ENCODE results near the gene FOXN3.
"Not testable (repeated sequence)": the region's sequence is repeated elsewhere in the genome, so short reads cannot be mapped to it uniquely, and the experiment has no call there.

The FOXN3 gene

GRCh38 chr14:89277203-89277602 is 139.8 kb downstream of the FOXN3 start:
- DNase-seq (ENCODE audit: low read depth) = no peak

DNA sequence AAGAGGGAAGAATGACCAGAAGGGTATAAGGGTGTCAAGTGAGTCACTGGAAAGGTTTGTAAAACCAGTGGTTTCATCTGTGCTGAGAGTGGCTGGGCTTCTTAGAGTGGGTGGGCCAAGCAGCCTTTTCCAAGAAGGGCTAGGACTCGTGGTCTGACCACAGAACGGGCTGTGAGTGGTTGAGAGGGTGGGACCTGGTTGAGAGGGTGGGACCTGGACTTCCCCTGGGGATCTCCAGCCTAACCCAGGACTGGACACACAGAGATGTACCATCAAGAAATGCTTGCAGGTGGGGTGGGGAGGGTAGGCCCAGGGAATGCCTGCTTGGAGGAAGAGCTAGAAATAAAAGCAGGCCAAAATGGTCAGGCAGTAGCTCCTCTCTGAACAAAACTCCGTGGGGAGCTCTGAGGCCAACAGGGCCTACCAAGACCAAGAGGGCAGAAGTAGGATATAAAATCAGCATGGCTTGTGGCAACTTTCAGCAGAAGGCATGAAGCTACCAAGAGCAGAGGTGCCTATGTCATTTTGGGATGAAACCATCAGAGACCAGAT is 140.5 kb downstream of the FOXN3 start:
- DNase-seq (ENCODE audit: low read depth) = peak; percentile 6

- no peak for DNase-seq (ENCODE audit: low read depth)
These were observed 146.4 kb downstream of the FOXN3 start for GRCh38 chr14:89270439-89271227.

- DNase-seq (ENCODE audit: low read depth) = no peak
These were observed 147.6 kb downstream of the FOXN3 start for GRCh38 chr14:89269404-89269803.

DNA sequence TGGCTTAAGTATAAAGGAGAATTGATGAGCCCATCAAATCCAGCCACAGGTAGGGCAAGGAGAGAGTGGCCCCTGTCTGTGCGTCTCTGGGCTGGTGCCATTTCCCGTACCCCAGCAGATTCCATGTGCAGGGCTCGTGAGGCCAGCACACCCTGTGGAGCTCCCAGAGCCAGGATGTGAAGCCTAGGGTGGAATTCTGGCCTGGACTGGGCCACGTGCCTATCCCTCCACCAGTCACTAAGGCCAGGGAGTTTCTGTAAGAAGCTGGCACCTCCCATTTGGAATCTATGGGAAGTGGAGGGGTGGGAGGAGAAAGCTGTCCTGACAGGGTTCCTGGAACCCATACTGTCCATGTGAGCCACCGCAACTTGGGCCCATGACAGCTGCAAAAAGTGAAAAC is 148.5 kb downstream of the FOXN3 start:
- no peak for DNase-seq (ENCODE audit: low read depth)

DNA sequence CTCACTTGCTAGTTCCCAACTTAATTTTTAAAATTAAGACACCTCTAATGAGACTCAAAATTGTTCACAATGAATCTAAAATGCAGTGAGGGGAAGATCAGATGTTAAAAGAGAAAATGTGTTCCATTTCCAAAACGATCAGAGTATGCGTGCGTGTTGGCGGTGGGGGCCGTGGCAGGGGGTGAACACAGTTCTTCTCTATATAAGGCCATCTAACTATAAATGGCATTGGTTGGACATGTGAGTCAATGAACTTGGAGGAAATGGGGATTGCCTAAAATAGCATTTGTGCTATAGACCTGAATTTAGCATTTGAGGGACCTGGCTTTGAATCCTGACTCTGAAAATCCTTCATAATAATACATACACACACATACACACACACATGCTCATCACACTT is 149.4 kb downstream of the FOXN3 start:
- no peak for DNase-seq (ENCODE audit: low read depth)

DNA sequence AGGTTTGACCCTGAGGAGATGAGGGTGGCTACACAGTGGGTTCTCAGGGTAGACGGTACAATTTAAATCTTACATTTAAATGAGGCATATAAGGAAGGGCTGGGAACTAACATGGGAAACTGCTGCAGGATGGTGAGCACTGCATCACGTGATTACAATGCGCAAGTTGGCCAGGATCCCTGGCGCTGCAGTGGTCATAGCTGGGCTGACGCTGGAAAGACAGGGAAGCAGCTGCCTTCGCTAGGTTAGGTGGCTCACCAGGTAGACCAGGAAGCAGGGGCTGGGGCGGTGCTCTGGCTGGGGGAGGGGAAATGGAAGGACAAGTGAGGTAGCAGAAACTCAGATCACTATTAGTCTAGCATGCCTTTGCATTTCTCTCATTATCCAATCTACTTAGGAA is 149.9 kb downstream of the FOXN3 start:
- DNase-seq (ENCODE audit: low read depth) = no peak

GRCh38 chr14:89266754-89267153 is 150.3 kb downstream of the FOXN3 start:
- no peak for DNase-seq (ENCODE audit: low read depth)

GRCh38 chr14:89265234-89265633 is 151.8 kb downstream of the FOXN3 start:
- DNase-seq (ENCODE audit: low read depth) = no peak

DNA sequence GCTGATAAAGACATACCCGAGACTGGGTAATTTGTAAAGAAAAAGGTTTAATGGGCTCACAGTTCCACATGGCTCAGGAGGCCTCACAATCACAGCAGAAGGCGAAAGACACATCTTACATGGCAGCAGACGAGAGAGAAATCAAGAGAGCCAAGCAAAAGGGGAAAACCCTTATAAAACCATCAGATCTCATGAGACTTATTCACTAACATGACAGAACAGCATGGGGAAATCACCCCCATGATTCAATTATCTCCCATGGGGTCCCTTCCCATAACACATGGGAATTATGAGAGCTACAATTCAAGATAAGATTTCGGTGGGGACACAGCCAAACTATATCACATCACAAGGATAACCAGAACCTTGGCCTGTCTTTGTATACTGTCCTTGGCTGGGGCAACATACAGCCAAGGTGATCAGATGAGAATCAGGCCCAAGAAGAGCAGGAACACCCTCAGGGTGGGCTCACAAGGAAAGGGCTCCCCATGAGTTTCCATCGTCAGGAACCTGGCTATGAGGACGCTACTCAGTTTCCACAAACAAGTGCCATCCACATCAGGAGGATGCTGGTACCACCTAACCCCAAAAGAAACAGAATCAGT is 152.7 kb downstream of the FOXN3 start:
- no peak for DNase-seq (ENCODE audit: low read depth)

GRCh38 chr14:89262041-89262440 is 155.0 kb downstream of the FOXN3 start:
- no peak for DNase-seq (ENCODE audit: low read depth)

- DNase-seq (ENCODE audit: low read depth) = no peak
These were observed 156.1 kb downstream of the FOXN3 start for GRCh38 chr14:89260898-89261297.

DNA sequence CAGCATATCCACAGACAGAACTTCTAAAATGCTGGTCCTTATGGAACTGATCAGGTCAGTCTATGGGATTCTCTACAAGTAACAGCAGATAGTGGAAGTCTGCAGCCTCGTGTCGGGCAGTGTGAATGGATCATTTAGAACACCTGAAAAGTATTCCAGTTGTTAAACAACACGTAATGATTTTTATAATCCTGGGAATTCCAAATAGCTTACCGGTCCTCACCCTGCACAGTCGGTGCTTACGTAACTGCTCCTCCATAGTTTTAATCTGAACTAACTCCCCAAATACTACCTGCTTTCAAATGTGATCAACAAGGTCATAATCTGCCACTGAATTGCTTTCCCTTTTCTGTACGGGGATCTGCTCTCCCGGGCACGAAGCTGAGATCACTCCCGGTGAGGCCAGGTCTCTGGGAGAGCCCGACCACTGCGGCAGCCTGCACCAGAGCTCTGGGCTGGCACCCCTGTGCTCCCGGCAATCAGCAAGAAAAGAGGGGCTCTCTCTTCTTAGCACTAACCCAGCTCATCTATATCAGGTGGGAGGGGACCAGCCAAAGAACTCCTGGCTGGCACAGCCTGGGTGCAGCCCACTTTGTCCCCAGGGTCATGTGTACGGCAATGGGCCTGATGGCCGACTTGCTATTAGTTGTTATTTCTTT is 157.0 kb downstream of the FOXN3 start:
- DNase-seq (ENCODE audit: low read depth) = no peak

DNA sequence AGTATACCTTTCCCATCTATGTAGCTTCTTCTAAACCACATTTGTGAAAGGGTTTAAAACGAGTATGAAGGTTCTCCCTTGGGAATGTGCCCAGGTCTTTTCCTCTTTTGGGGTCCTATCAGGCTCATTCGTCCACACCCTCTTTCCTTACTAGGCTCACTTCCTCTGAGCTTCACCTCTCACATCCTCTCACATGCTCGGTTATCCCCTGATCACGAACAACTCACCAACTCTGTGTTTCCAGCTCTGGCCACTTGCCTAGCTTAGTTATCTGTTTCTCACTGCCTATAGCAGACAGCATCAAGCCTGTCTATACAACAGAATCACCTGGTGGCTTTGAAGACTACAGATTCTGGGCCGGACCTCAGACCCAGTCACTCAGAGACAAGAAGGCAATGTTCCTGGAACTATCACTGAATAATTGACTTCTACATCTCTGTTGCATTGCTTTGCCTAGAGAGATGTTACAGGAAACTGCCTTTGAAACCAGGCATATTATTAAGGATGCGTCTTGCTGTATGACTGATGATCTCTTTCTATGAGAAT is 158.2 kb downstream of the FOXN3 start:
- DNase-seq (ENCODE audit: low read depth) = no peak

DNA sequence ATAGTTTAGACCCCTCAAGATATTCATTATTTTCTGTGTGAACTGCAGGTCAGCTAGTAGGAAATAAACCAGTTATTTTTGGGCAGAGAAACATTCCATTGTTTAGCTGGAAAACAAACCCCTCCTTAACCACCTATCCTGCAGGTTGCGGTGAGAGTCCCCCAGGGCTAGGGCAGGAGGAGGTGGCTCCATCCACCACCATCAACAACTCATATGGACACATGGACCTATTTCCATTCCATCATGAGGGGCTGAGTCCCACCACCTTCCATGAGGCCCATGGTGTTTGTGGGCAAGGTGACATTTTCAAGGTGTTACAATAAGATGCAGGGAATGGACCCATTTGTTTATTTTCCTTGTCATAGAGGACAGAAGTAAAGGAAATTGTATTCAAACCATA is 160.1 kb downstream of the FOXN3 start:
- DNase-seq (ENCODE audit: low read depth) = no peak

DNA sequence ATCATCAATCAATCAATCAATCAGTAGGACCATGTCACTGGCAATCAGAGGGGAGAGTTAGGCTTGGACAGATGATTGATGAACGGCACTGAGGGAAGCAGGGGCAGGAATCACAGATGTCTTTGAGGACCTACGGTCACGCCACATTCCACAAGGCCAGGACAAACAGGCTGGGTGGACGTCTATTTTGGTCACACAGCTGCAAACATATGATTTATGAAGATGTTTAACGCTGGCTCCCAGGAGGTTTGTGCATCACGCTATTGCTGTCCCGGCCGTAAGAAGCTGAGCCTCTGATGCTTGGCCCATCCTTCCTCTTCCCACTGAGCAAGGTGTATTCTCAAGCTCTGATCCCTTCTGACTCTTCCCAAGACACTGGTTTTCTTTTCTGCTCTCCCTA is 160.8 kb downstream of the FOXN3 start:
- DNase-seq (ENCODE audit: low read depth) = no peak

DNA sequence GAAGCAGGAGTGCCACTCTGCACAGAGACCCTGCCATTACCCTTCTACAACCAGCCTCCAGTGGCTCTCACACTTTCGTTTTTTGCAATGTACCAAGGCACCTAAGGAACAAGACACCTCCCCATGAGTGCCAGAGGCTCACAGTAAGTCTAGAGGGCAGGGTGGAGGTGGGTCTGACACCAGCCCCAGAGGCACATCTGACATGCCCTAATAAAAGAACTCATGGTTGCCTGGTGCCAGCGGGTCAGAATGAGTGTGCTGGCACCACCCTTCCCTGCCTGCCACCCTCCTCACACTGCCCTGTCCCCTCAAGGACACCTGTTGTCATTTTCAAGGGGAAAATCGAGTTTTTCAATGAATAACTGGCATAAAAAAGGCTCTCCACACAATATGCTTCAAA is 161.2 kb downstream of the FOXN3 start:
- no peak for DNase-seq (ENCODE audit: low read depth)

GRCh38 chr14:89255012-89255411 is 162.0 kb downstream of the FOXN3 start:
- no peak for DNase-seq (ENCODE audit: low read depth)

DNA sequence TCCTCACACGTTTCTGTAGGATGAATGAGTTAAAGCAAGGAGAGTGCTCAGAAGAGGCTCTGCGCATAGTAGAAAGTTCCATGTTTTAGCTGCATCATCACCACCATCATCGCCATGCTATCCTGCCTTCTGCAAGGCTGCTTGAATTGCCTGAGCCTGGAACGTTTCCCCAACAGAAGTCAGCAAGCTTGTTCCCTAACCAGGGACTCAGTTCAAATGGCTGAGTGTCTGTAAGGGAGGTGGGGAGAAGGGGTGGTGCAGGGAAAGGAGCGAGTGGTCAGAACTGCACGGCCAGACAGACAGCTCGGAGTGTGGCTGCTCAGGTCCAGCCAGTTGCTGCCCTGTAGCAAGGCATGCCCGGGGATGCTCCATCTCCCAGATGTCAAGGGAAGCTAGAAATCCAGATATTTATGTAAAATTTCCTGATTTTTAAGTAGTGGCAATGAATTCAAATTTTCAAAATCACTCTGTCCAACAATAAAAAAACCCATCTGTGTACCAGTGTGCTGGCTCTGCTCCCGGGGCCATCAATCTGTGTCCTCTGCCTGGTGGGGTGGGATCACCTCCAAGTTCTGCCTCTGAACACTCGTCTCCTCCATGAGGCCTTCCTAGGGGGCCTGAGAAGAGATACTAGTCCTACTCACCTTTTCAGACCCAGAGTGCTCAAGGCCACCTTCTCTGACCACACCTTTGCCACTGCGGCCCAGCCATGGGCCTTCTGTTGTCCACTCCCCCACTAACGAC is 162.7 kb downstream of the FOXN3 start:
- no peak for DNase-seq (ENCODE audit: low read depth)

DNA sequence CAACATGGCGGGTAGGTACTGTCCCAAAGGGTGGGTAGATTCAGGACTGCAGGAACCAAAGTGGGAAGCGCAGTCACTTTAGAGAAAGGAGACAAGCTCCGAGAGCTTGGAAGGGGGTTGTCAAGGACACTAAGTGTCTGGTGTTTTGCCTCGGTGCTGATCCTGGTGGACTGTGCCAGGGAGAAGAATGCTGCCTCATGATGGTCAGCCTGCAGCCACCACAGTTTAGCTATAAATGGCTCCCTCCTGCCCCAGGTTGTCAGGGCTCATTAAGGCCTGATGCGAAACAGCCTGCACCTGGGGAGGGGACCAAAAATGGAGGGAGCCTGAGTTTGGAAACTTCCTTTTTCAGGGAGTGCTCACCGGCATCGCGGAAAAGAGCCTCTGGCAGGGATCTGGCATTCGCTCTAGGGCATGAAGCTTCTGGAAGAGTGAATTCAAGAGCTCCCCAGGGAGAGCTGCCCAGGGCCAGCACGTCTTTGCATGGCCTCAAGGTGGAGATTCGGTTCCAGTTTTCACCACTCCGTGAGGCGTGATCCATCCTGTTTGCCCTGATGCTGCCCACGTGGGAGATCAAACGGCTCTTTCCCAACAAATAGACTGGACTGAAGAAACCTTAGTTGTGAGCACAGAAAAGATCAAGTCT is 164.0 kb downstream of the FOXN3 start:
- no peak for DNase-seq (ENCODE audit: low read depth)

DNA sequence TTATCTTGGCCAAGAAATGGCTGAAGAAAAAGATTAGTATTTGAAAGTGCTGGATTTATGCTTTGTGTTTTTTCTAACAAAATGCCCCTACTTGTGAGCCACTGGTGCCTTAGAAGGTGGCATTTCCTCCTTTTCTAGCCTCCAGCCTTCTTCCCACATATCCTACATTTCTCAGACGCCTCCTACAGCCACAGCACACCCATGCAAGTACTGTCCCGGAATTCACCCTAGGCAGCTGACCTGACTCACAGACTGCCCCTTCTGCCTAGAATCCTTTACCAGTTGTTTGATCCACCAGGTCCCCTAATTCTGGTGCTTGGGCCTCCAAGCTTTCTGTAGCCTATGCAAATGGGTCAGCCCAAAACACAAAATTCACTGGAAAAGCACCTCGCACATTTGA is 166.0 kb downstream of the FOXN3 start:
- no peak for DNase-seq (ENCODE audit: low read depth)

GRCh38 chr14:89250655-89250975 is 166.4 kb downstream of the FOXN3 start:
- not testable (repeated sequence) for DNase-seq (ENCODE audit: low read depth)
